LNCAP (cell line): Measurements from ENCODE around the gene LHX2.

ENCODE experiments used
- TF ChIP-seq, protein P1 (sequence below): fragments of 450-650 bp; IDR thresholded peaks from 2 replicates; pipeline ENCODE4 v1.5.1; 2017; ENCODE audit warnings: mild to moderate bottlenecking

The LHX2 gene

DNA sequence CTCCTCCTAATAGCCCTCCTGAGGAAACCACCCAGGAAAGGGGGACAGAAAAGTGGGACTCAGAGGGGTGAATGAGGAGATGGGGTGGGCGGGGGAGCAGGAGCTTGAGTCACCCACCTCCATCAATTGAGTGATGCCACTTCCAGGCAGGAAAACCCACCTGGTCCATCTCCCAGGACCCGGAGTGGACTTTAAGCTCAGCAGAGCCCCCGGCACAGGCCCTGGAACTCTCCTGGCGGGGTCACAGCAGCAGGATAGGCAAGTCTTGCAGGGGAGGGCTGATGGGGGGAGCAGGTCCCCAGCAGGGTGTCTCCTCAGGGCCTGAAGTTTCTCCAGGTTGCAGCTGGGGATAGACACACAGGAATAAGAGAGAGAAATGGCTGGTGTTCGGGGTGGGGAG, 40.8 kb downstream of the LHX2 start:
- TF ChIP-seq, protein P1, sequence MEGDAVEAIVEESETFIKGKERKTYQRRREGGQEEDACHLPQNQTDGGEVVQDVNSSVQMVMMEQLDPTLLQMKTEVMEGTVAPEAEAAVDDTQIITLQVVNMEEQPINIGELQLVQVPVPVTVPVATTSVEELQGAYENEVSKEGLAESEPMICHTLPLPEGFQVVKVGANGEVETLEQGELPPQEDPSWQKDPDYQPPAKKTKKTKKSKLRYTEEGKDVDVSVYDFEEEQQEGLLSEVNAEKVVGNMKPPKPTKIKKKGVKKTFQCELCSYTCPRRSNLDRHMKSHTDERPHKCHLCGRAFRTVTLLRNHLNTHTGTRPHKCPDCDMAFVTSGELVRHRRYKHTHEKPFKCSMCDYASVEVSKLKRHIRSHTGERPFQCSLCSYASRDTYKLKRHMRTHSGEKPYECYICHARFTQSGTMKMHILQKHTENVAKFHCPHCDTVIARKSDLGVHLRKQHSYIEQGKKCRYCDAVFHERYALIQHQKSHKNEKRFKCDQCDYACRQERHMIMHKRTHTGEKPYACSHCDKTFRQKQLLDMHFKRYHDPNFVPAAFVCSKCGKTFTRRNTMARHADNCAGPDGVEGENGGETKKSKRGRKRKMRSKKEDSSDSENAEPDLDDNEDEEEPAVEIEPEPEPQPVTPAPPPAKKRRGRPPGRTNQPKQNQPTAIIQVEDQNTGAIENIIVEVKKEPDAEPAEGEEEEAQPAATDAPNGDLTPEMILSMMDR = no peak

DNA sequence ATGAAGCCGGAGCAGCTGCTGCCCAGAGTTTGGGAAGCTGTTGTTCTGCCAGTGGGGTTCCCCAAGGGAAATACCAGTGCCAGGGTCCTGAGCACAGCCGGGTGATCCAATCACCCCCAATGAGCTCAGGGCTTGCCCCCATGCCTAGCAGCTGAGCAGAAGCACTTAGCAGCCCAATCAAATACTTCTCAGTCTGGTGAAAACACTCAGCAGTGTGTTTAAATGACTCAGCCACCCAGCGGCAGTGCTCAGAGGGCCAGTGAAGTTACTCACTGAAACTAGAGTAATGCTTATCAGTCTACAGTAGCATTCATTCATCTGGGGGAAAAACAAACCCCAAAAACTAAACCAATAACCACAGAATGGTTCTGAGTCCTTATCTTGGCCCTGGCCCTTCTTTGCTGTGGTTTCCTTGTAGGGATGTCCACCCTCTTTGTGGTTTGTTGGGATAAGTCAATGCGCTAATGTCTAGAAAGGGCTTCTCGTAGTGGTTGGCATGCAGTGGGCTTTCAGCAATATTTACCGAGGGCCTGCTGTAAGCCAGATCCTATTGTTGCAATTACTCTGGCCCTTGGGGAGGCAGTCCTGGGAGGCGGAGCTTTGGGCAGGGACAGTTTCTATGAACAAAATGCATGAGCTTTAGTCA, 43.1 kb downstream of the LHX2 start:
- TF ChIP-seq, protein P1 = no peak

DNA sequence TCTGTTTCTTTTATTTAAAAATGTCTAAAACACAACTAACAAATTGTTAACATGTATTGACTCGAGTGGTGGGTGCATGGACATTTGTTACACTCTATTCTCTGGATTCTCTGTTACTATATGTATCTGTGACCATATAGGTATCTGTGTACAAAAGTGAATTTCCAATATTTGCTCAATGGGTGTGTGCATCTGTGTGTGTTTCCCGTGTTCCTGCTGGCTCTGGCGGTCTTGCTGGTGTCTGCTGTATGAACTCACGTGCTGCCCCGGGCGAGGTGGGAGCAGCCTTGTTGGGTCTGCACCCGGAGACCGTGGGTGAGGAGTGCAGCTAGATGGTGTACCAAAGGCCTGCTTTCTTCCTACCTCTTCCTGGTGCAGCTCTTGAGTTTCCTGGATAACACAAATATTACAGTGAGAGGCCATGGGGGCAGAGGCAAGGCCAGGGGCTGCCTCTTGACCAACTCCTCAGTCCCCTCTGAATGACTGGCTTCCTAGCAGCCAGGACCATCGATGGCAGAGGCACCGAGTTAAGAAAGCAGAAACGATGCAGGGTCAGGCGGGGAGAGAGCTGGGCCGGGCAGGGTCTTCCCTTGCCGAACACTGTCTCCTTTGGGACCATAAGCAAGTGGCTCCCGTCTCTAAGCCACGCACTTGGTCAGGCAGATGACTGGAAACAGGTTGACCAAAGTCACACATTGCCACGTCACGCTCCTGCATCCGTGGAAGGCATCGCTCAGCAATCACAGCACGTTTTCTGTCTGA, 49.5 kb downstream of the LHX2 start:
- TF ChIP-seq, protein P1 = no peak

DNA sequence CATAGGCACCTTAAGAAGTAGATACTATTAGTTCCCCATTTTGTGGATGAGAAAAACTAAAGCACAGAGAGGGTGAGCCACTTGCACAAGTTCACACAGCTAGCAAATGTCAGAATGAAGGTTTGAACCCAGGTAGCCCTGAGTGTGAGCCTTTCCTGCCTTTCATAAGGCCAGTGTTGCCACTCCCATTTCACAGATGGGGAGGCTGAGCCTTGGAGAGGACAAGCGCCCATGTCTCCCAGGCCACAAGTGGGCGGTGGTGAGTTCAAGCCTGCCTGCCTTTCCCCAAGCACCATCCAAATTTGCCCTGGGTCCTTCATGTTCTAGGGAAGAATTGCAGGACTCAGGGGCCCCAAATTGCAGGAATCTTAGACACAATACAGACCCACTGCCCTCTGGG, 50.6 kb downstream of the LHX2 start:
- TF ChIP-seq, protein P1 = no peak

DNA sequence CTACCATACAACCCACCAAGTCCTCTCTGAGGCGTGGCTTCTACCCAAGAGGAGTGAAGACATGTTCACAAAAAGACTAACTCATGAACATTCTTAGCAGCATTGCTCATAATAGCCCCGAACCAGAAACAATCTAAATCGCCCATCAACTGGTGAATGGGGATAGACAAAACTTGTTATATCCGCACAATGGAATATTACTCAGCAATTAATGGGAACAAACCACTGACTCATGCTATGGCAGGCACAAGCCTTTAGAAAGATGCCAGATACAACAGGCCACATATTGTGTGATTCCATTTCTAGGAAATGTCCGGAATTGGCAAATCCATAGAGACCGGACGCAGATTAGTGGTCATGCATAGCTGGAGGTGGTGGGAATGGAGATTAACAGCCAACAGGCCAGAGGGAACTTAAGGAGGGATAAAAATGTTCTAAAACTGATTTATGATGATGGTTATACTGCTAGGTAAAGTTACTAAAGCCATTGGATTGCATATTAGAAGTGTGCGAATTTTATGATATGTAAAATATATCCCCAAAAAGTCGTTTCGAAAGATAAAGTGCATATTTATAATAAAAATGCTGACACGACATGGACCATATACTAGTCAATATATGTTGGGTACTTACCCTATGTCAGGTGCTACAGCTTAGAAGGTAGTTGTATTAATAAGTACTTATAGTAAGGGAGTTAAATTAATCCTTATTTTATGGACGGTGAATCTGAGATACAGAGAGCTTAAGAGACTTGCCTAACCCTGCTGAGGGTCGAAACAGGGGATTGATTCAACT, 55.4 kb downstream of the LHX2 start:
- TF ChIP-seq, protein P1 = no peak

DNA sequence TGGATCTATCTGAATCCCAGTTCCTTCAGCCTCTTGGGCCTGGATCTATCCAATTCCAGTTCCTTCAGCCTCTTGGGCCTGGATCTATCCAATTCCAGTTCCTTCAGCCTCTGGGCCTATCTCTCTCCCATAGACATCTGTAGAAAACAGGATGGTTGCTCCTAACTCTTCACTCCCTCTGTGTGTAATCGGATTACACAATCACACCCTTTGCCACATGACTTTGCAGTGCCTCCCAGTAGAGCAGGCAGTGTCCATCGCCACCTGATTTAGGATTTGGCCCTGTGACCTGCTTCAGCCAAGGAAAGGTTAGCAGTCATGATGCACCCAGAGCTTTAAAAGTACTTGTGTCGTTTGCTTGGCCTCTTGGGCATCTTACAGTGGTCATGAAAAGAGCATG, 56.7 kb downstream of the LHX2 start:
- TF ChIP-seq, protein P1 = no peak

DNA sequence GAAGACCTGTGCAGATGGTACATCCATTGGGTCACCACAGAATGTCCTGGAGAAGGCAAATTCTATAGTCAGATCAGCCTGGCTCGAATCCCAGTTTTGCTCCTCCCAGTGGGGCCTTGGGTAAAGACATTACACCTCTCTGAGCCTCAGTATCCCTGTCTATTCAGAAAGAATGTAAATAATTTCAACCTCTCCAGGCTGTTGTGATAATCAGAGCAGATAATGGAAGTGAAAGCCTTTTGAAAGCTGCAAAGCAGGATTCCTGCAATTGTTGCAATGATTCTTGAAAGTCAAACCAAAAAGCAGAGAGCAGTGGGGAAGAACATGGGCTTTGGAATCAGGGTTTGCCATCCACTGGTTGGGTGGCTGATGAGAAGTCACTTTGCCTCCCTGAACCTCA, 63.2 kb downstream of the LHX2 start:
- TF ChIP-seq, protein P1 = no peak
